HTERT RPE-1 (cell line): ENCODE results near the gene APOC1.

Source experiments
- in situ Hi-C: fragments of 300-500 bp; cut with MboI; formaldehyde crosslinking; loops from 4 replicates; pipeline ENCODE4 v1.14.3; 2020; ENCODE audit warnings: low sequenced_read_pairs

APOC1 gene

DNA sequence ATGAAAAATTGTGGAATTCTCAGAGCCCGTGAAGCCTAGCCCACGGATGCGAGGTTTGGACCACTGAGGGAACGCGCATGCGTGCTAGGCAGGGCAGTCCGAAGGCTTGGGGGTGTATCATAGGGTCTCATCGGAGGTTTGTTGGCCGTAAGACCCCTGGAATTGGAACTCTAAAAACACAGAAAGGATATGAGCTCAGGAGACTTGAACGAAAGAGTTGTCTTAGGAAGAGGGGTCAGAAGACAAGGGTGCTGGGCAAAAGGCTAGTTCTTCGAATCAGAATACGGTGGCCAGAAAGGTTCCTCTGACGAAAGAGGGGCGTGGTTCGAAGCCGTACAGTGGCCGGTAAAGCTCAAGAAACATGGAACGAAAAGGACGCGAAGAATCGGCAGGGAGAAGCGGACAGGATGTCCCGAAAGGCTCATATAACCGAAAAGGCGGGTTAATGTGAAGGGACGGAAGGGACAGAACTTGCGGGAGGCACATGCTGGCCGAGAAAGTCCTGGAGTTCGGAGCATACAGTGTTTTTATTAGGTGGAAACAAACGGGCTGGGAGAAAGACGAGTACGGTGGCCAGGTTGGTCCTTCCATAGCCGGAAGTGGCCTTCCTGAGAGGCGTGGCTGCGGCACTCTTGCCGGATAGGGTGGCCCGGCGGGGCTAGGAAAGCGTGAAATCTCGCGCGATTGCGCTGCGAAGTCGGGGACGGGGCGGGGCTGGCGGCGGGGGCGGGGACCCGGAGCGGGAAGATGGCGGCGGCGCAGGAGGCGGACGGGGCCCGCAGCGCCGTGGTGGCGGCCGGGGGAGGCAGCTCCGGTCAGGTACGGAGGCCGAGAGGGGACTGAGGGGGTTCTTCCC, 40.5 kb downstream of the APOC1 start, which contains the start of gene CLPTM1:
CLPTM1 (plus strand) TSS at position 732 of the 856 bp plus-strand sequence; CDS start at position 748, 16 bp downstream.
- in situ Hi-C loops: no loop called here

GRCh38 chr19:44955505-44956439, 41.4 kb downstream of the APOC1 start:
- in situ Hi-C loops: no loop called here

- in situ Hi-C loops: no loop called here
Measured at GRCh38 chr19:44957526-44957925, 43.1 kb downstream of the APOC1 start.

- in situ Hi-C loops: no loop called here
Measured at GRCh38 chr19:44958090-44958489, 43.7 kb downstream of the APOC1 start.

DNA sequence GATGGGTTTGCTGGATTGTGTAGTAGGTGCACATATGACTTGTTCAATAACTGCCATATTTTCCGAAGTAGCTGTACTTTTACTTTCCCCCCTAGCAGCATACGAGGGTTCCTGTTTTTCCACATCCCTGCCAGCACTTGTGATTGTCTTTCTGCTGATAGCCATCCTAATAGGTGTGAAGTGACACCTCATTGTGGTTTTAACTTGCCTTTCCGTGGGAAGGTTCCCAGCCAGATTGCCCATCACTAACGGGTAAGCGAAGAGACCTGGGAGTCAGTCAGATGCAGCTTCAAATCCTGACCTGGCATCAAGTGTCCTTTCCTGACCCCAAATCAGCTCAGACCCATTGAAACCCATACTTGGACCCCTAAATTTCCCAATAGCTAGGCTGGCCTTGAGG, 45.3 kb downstream of the APOC1 start:
- in situ Hi-C loops: no loop called here

DNA sequence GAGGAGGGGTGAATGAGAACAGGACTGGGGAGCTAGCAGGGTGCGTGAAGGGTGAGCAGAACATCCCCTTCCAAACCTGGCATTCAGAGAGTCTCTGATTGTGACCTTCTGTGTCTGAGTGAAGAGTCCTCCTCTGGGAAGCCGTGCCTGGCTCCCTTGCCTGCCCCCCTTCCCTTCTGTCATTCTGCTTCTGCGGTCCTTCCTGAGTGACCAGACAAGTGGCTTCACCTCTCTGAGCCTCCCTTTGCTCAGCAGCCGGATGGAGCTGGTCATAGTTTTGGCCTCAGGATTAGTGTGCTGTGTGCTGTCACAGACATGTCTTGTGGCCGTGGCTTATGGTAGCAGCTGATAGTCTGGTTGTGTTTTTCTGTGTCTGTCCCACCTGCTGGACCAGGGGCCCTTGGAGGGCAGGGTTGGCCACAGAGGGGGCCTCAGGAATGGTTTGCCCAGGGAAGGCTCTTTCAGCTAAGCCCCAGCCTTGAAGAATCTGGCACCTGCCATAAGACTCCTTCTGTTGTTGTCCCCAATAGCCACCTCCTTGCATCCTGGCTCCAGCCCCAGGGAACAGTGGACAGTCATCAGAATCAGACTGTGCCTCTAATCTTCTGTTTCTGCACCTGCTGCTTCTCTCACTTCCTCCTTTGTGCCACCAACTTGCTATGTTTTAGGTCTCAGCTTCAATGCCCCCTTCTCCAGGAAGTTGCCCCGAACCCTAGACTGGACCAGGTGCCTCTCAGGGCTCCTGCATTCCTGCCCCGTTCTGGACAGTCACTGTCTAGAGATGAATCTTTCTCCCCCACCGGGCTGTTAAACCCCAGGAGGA, 46.7 kb downstream of the APOC1 start:
- in situ Hi-C loops: no loop called here

- in situ Hi-C loops: no loop called here
Measured at GRCh38 chr19:44961821-44962220, 47.4 kb downstream of the APOC1 start.

GRCh38 chr19:44968118-44968517, 53.7 kb downstream of the APOC1 start:
- in situ Hi-C loops: no loop called here

- in situ Hi-C loops: no loop called here
Measured at GRCh38 chr19:44968670-44969069, 54.3 kb downstream of the APOC1 start.
